ENCODE results near the gene BBS10. TPM values are rescaled to one million over a fixed set of nuclear protein-coding genes. Genes with fewer than 3 reads are reported as not detected.

Gene BBS10
- total and polyA plus RNA-seq, 2 of the 8 experiments (the other 6 are each of a cell fraction or from before 2014, with no cell fraction given): 4.4 to 9.2 TPM

DNA sequence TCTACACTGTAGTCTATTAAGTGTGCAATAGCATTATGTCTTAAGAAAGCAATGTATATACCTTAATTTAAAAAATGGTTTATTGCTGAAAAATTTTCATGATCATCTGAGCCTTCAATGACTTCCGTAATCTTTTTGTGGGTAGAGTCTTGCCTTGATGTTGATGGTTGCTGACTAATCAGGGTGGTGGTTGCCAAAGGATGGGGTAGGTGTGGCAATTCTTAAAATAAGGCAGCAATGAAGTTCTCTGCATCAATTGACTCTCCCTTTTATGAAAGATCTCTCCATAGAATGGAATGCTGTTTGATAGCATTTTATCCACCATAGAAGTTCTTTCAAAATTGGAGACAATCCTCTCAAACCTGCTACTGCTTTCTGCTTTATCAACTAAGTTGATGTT lies 41.1 kb downstream of the BBS10 start (continued):
- TF ChIP-seq CREB1 (IDR thresholded peaks at IDR 0.05): no peak
- TF ChIP-seq NANOG (IDR thresholded peaks at IDR 0.05; ENCODE audit: insufficient read depth, low read depth, low read length, poor library complexity, severe bottlenecking): no peak
- TF ChIP-seq ASH2L (IDR thresholded peaks at IDR 0.05; ENCODE audit: low read length): no peak
- TF ChIP-seq KDM1A (IDR thresholded peaks at IDR 0.05; ENCODE audit: borderline replicate concordance, low read length): no peak

All from H1 (cell line).